Smooth muscle cell (in vitro differentiated cells): ENCODE data around the gene P4HA2. TPM values are rescaled to one million over a fixed set of nuclear protein-coding genes. Genes with fewer than 3 reads are reported as not detected.

Experiments used
- DNase-seq: peaks from one replicate; lab custom pipeline; 2025; ENCODE audit not compliant: unreplicated experiment; lab: John Stamatoyannopoulos, UW
- H2AFZ ChIP-seq: fragments of 200-600 bp; sonication (generic); 2 replicates; pipeline ENCODE4 v1.6.0; 2016; ENCODE audit warnings: antibody characterized with exemption, low read depth, mild to moderate bottlenecking
- H3F3A ChIP-seq: fragments of 200-600 bp; sonication (generic); 2 replicates; pipeline ENCODE4 v1.6.0; 2017; ENCODE audit warnings: antibody characterized with exemption, low read depth
- H3K27ac ChIP-seq: fragments of 200-600 bp; sonication (generic); 2 replicates; pipeline ENCODE4 v1.5.1; 2016; ENCODE audit warnings: low read depth, mild to moderate bottlenecking
- H3K27me3 ChIP-seq: fragments of 200-600 bp; sonication (generic); 2 replicates; pipeline ENCODE4 v1.6.1; 2016; ENCODE audit warnings: low read depth, mild to moderate bottlenecking
- H3K36me3 ChIP-seq: fragments of 200-600 bp; sonication (generic); 2 replicates; pipeline ENCODE4 v1.5.1; 2016; ENCODE audit warnings: low read depth
- H3K4me1 ChIP-seq: fragments of 200-600 bp; sonication (generic); 2 replicates; pipeline ENCODE4 v1.5.1; 2016; ENCODE audit warnings: low read depth
- H3K4me2 ChIP-seq: fragments of 200-600 bp; sonication (generic); 2 replicates; pipeline ENCODE4 v1.6.0; 2016; ENCODE audit warnings: mild to moderate bottlenecking
- H3K4me3 ChIP-seq: fragments of 200-600 bp; sonication (generic); 2 replicates; pipeline ENCODE4 v1.5.1; 2016; ENCODE audit warnings: mild to moderate bottlenecking
- H3K79me2 ChIP-seq: fragments of 200-600 bp; sonication (generic); 2 replicates; pipeline ENCODE4 v1.6.0; 2016; ENCODE audit warnings: low read depth, mild to moderate bottlenecking
- H3K9ac ChIP-seq: fragments of 200-600 bp; sonication (generic); 2 replicates; pipeline ENCODE4 v1.6.0; 2016; ENCODE audit warnings: low read depth
- H3K9me3 ChIP-seq: fragments of 200-600 bp; sonication (generic); replicated peaks from 2 replicates; pipeline ENCODE4 v1.5.1; 2016; ENCODE audit warnings: low read depth
- H4K20me1 ChIP-seq: fragments of 200-600 bp; sonication (generic); 2 replicates; pipeline ENCODE4 v1.6.0; 2016; ENCODE audit warnings: low read depth
- CTCF ChIP-seq: fragments of 200-600 bp; sonication (generic); IDR thresholded peaks from 2 replicates; pipeline ENCODE4 v1.5.1; 2017; ENCODE audit warnings: borderline replicate concordance, mild to moderate bottlenecking, antibody characterized with exemption; ENCODE audit not compliant: insufficient read depth, poor library complexity, severe bottlenecking
- WGBS: methylation state at CpG from one replicate; pipeline ENCODE4 v1.1.7; 2016; ENCODE audit warnings: low lambda C conversion rate; 5-methylcytosine and 5-hydroxymethylcytosine counted together
- polyA plus RNA-seq: library from polyadenylated mRNA; unstranded; fragments of >200 nt; fragmentation: Nextera tagmentation; extraction: Ambion mirVana; gene quantifications from 2 replicates; pipeline ENCODE4 v1.2.1, GENCODE V29; 2016
- total RNA-seq: library from RNA; depleted of rRNA; stranded (reverse); fragments of >200 nt; gene quantifications from 2 replicates; pipeline ENCODE4 v1.2.3, GENCODE V29; 2014

P4HA2 gene
- total and polyA plus RNA-seq, 2 experiments from 2014 or later: 352 to 707 TPM

- no peaks in the 10 kb centered on the region for H3K9me3 ChIP-seq
- H2AFZ ChIP-seq: no peak overlapping the region
- H3K4me2 ChIP-seq: no peak overlapping the region
- peaks cover 9% of the 10 kb centered on the region for H3K36me3 ChIP-seq
- H4K20me1 ChIP-seq: peaks cover 89% of the 10 kb centered on the region
- 100% methylated on average over 1 of the region's 1 CpG for WGBS
- DNase-seq: no peak
- peaks cover 6% of the 10 kb centered on the region for H3F3A ChIP-seq
- no peaks in the 10 kb centered on the region for H3K27me3 ChIP-seq
- no peak overlapping the region for H3K4me3 ChIP-seq
- H3K79me2 ChIP-seq: peaks cover 12% of the 10 kb centered on the region
- H3K9ac ChIP-seq: no peak overlapping the region
- no peak overlapping the region for H3K27ac ChIP-seq
- no peak for TF ChIP-seq CTCF
- H3K4me1 ChIP-seq: no peaks in the 10 kb centered on the region
Observed at GRCh38 chr5:132210944-132211343, 16.7 kb downstream of the P4HA2 start.

GRCh38 chr5:132209901-132210545 is 17.6 kb downstream of the P4HA2 start:
- DNase-seq: no peak
- peak overlapping the region; percentile 24 for H3K27ac ChIP-seq
- H3K27me3 ChIP-seq: no peaks in the 10 kb centered on the region
- no peak overlapping the region for H3K9ac ChIP-seq
- no peaks in the 10 kb centered on the region for H3K9me3 ChIP-seq
- peaks cover 96% of the 10 kb centered on the region for H4K20me1 ChIP-seq
- H3K79me2 ChIP-seq: peaks cover 12% of the 10 kb centered on the region
- no peak for TF ChIP-seq CTCF
- no peak overlapping the region for H2AFZ ChIP-seq
- H3F3A ChIP-seq: peaks cover 6% of the 10 kb centered on the region
- WGBS: 98% methylated on average over 11 of the region's 11 CpGs
- H3K4me3 ChIP-seq: no peak overlapping the region
- peaks cover 9% of the 10 kb centered on the region for H3K36me3 ChIP-seq
- no peaks in the 10 kb centered on the region for H3K4me1 ChIP-seq
- no peak overlapping the region for H3K4me2 ChIP-seq

GRCh38 chr5:132209131-132209530 is 18.5 kb downstream of the P4HA2 start:
- Histone ChIP-seq H3K27me3 (no peaks in the 10 kb centered on the region), H4K20me1 (peaks cover 96% of the 10 kb centered on the region), H3K36me3 (peaks cover 9% of the 10 kb centered on the region), H3K27ac (peak overlapping the region; percentile 55), H3K79me2 (peaks cover 8% of the 10 kb centered on the region), H3K4me3 (no peak overlapping the region), H3K9me3 (no peaks in the 10 kb centered on the region), H3K4me2 (no peak overlapping the region), H3F3A (peaks cover 6% of the 10 kb centered on the region), H3K9ac (no peak overlapping the region), H3K4me1 (no peaks in the 10 kb centered on the region), H2AFZ (no peak overlapping the region)
- DNase-seq: no peak
- TF ChIP-seq CTCF: no peak
- 53% methylated on average over 9 of the region's 9 CpGs for WGBS

- H3K27me3 ChIP-seq: no peaks in the 10 kb centered on the region
- H4K20me1 ChIP-seq: peaks cover 96% of the 10 kb centered on the region
- WGBS: 90% methylated on average over 5 of the region's 5 CpGs
- H3F3A ChIP-seq: peaks cover 6% of the 10 kb centered on the region
- H3K4me2 ChIP-seq: no peak overlapping the region
- peaks cover 9% of the 10 kb centered on the region for H3K36me3 ChIP-seq
- no peak for DNase-seq
- no peak overlapping the region for H3K9ac ChIP-seq
- H2AFZ ChIP-seq: no peak overlapping the region
- TF ChIP-seq CTCF: no peak
- H3K4me3 ChIP-seq: no peak overlapping the region
- no peaks in the 10 kb centered on the region for H3K9me3 ChIP-seq
- H3K27ac ChIP-seq: no peak overlapping the region
- no peaks in the 10 kb centered on the region for H3K4me1 ChIP-seq
- H3K79me2 ChIP-seq: peaks cover 6% of the 10 kb centered on the region
Observed at GRCh38 chr5:132207778-132208177, 19.9 kb downstream of the P4HA2 start.
